HEK293 (cell line): ENCODE results near the gene KBTBD4.

ENCODE experiments used
- CTCF ChIA-PET: fragments of 350-600 bp; formaldehyde crosslinking; extraction: SDS; loops from one replicate; lab custom pipeline; 2021; ENCODE audit warnings: antibody characterized with exemption; lab: Yijun Ruan, JAX
- POLR2A ChIA-PET: fragments of 300-600 bp; formaldehyde crosslinking; extraction: SDS; loops from one replicate; lab custom pipeline; 2020; ENCODE audit warnings: antibody characterized with exemption, inconsistent platforms; lab: Yijun Ruan, JAX
- H3K27ac ChIP-seq: fragments of 200-500 bp; sonication (Bioruptor generic); 2 replicates; pipeline ENCODE4 v1.5.1; 2014; ENCODE audit warnings: low read depth, low read length, control low read depth, inconsistent platforms; ENCODE audit errors: extremely low read depth
- H3K36me3 ChIP-seq, 2 experiments: fragments of 200-500 bp in 1 of 2; sonication (Bioruptor generic) in 1 of 2; 1 replicate in 1 of 2; 2 replicates in 1 of 2; pipeline ENCODE4 v1.5.1; 2014 to 2017; ENCODE audit warnings: inconsistent platforms in 2 of 2, low read length in 2 of 2; ENCODE audit not compliant: control insufficient read depth in 2 of 2, insufficient read depth in 1 of 2
- H3K4me1 ChIP-seq: fragments of 200-500 bp; sonication (Bioruptor generic); 2 replicates; pipeline ENCODE4 v1.5.1; 2014; ENCODE audit warnings: mild to moderate bottlenecking, low read length, inconsistent platforms; ENCODE audit not compliant: control insufficient read depth, insufficient read depth
- H3K4me3 ChIP-seq: 2 replicates; pipeline ENCODE4 v1.5.1; 2011; ENCODE audit warnings: low read depth, mild to moderate bottlenecking, control low read depth, low read length, moderate library complexity
- H3K9me3 ChIP-seq: fragments of 200-500 bp; sonication (Bioruptor generic); 2 replicates; pipeline ENCODE4 v1.5.1; 2014; ENCODE audit warnings: low read depth, low read length, inconsistent platforms; ENCODE audit not compliant: control insufficient read depth, insufficient read depth
- HOXD13 ChIP-seq: sonication (generic); formaldehyde crosslinking; IDR thresholded peaks from 2 replicates; pipeline ENCODE4 v1.8.0; 2022; ENCODE audit warnings: missing genetic modification reagents, borderline replicate concordance
- PRDM10 ChIP-seq: fragments of 450-650 bp; formaldehyde crosslinking; IDR thresholded peaks from 2 replicates; pipeline ENCODE4 v1.5.1; 2016; ENCODE audit warnings: missing biosample characterization, missing genetic modification characterization
- PRDM6 ChIP-seq: fragments of 450-650 bp; formaldehyde crosslinking; IDR thresholded peaks from 2 replicates; pipeline ENCODE4 v1.5.1; 2017; ENCODE audit warnings: missing biosample characterization, missing genetic modification characterization
- WT1 ChIP-seq: fragments of 450-650 bp; formaldehyde crosslinking; IDR thresholded peaks from 2 replicates; pipeline ENCODE4 v1.5.1; 2016; ENCODE audit warnings: missing biosample characterization, missing genetic modification characterization
- ZFP3 ChIP-seq: fragments of 450-650 bp; formaldehyde crosslinking; IDR thresholded peaks from 2 replicates; pipeline ENCODE4 v1.5.1; 2016; ENCODE audit warnings: low read depth, missing biosample characterization, missing genetic modification characterization
- ZNF121 ChIP-seq: fragments of 450-650 bp; formaldehyde crosslinking; IDR thresholded peaks from 2 replicates; pipeline ENCODE4 v1.5.1; 2016; ENCODE audit warnings: missing biosample characterization, missing genetic modification characterization
- ZNF280D ChIP-seq: fragments of 450-650 bp; formaldehyde crosslinking; IDR thresholded peaks from 2 replicates; pipeline ENCODE4 v1.5.1; 2016; ENCODE audit warnings: missing biosample characterization, missing genetic modification characterization
- ZNF324 ChIP-seq: fragments of 450-650 bp; formaldehyde crosslinking; IDR thresholded peaks from 2 replicates; pipeline ENCODE4 v1.5.1; 2016; ENCODE audit warnings: missing biosample characterization, missing genetic modification characterization
- ZNF362 ChIP-seq: fragments of 450-650 bp; formaldehyde crosslinking; IDR thresholded peaks from 2 replicates; pipeline ENCODE4 v1.5.1; 2016; ENCODE audit warnings: missing biosample characterization, missing genetic modification characterization
- ZNF366 ChIP-seq: fragments of 450-650 bp; formaldehyde crosslinking; conservative IDR thresholded peaks from 2 replicates; pipeline ENCODE4 v1.5.1; 2016; ENCODE audit warnings: missing biosample characterization, missing genetic modification characterization
- ZNF391 ChIP-seq: fragments of 450-650 bp; formaldehyde crosslinking; IDR thresholded peaks from 2 replicates; pipeline ENCODE4 v1.5.1; 2016; ENCODE audit warnings: low read depth, missing biosample characterization, missing genetic modification characterization, borderline replicate concordance
- ZNF449 ChIP-seq: fragments of 450-650 bp; formaldehyde crosslinking; IDR thresholded peaks from 2 replicates; pipeline ENCODE4 v1.5.1; 2017; ENCODE audit warnings: missing biosample characterization, mild to moderate bottlenecking, missing genetic modification characterization, moderate library complexity
- ZNF580 ChIP-seq: fragments of 450-650 bp; formaldehyde crosslinking; IDR thresholded peaks from 2 replicates; pipeline ENCODE4 v1.5.1; 2016; ENCODE audit warnings: missing biosample characterization, missing genetic modification characterization
- ZNF626 ChIP-seq: fragments of 450-650 bp; sonication (Bioruptor Pico); formaldehyde crosslinking; IDR thresholded peaks from 2 replicates; pipeline ENCODE4 v1.5.1; 2018; ENCODE audit warnings: missing biosample characterization, missing genetic modification characterization, inconsistent platforms
- ZNF664 ChIP-seq: fragments of 450-650 bp; formaldehyde crosslinking; IDR thresholded peaks from 2 replicates; pipeline ENCODE4 v1.5.1; 2016; ENCODE audit warnings: missing biosample characterization, missing genetic modification characterization

Gene KBTBD4

GRCh38 chr11:47534704-47535251 is 44.0 kb downstream of the KBTBD4 start (continued):
- TF ChIP-seq PRDM6 (tag by site-specific recombination) (peak; percentile 74), ZNF626 (tag by site-specific recombination) (no peak), ZNF391 (tag by site-specific recombination) (no peak), ZNF324 (no peak), HOXD13 (CRISPR knock-in tag) (no peak), PRDM10 (tag by site-specific recombination) (peak; percentile 94), ZNF366 (tag by site-specific recombination) (0 out of 2 replicates have a peak, but pooled peaks have one; percentile 23), WT1 (tag by site-specific recombination) (peak; percentile 78), ZNF449 (tag by site-specific recombination) (no peak), ZFP3 (tag by site-specific recombination) (no peak), ZNF280D (tag by site-specific recombination) (no peak), ZNF664 (tag by site-specific recombination) (no peak), ZNF362 (tag by site-specific recombination) (no peak)
- TF ChIP-seq, all 188 proteins: peak for 7

- no peak overlapping the region for H3K4me3 ChIP-seq
- ChIA-PET POLR2A (interaction anchor here (0.6 to 1.4 kb wide), 5 partner anchors 18 to 310 kb away, joined by 3 to 7 read pairs (median 4); no protein-coding TSS in a partner anchor), CTCF (no interaction called here)
- no peaks in the 10 kb centered on the region for H3K9me3 ChIP-seq
- H3K27ac ChIP-seq = no peak overlapping the region
- TF ChIP-seq ZNF121 (tag by site-specific recombination) = 0 out of 2 replicates have a peak, but pooled peaks have one; percentile 13
- TF ChIP-seq ZNF580 (tag by site-specific recombination) = no peak
- H3K36me3 ChIP-seq = peaks cover 0 to 4% of the 10 kb centered on the region in 2 experiments; a peak in 2 of 3 replicates
- peaks cover 6% of the 10 kb centered on the region for H3K4me1 ChIP-seq
These were observed 45.0 kb downstream of the KBTBD4 start for GRCh38 chr11:47533690-47534151.
